ENCODE results near the gene MEMO1. TPM values are rescaled to one million over a fixed set of nuclear protein-coding genes. Genes with fewer than 3 reads are reported as not detected.

Gene MEMO1
- total and polyA plus RNA-seq, 4 donors = 22.4 to 32.9 (median 27.3) TPM

DNA sequence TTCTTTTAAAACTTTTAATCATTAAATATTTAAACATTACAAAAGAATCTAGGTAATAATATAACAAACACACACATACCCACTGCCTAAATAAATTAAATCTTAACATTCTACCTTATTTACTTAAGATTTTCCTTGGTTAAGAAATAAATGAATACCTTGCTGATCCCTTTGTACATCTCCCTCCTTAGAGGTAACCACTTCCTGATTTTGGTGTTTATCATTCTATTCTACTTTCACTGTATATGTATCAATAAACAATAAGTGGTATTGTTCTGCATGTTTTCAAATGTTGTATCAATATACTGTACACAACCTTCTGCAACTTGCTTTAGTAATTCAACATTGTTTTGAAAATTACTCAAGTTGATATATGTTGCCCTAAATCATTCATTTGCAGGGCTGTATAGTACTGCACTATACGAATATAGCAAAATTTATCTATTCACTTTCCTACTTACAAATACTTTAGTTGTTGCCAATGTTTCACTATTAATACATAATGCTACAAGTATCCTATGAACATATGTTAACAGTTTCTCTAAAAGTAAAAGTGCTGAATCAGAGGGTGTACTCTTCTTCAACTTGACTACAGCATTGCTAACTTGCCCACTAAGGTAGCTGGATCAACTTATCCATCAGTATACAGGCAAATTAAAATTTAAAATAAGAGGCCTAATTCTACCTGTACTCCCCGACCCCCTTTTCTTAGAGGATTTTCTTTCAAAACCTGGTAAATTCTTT lies 65.8 kb downstream of the MEMO1 start:
- no peaks in the 10 kb centered on the region for H3K4me1 ChIP-seq (ENCODE audit: control insufficient read depth in 4 of 4, insufficient read depth in 4 of 4, low read length in 3 of 4)
- peaks cover 2 to 9% (median 5%) of the 10 kb centered on the region in 4 donors for H3K36me3 ChIP-seq (ENCODE audit: control insufficient read depth in 4 of 4, insufficient read depth in 3 of 4, low read depth in 1 of 4, low read length in 3 of 4)
- no peak overlapping the region for H3K9ac ChIP-seq (ENCODE audit: low read depth in 1 of 2, low read length in 2 of 2)
- no peak overlapping the region for H3K4me3 ChIP-seq (ENCODE audit: low read depth in 1 of 3, low read length in 3 of 3)
- no peaks in the 10 kb centered on the region for H3K27me3 ChIP-seq (ENCODE audit: control insufficient read depth in 4 of 4, insufficient read depth in 4 of 4, low read length in 3 of 4)
- no peak for TF ChIP-seq GABPA (IDR thresholded peaks at IDR 0.05 in 1 of 2, conservative IDR thresholded peaks at IDR 0.05 in 1 of 2)
- no peak overlapping the region for H3K27ac ChIP-seq (ENCODE audit: low read depth in 1 of 2, low read length in 2 of 2)
- H3K9me3 ChIP-seq (ENCODE audit: control insufficient read depth in 4 of 4, low read length in 3 of 4) = no peaks in the 10 kb centered on the region
- 96% methylated on average over 2 of the region's 2 CpGs for WGBS
- DNase-seq (ENCODE audit: low spot score) = no peak

DNA sequence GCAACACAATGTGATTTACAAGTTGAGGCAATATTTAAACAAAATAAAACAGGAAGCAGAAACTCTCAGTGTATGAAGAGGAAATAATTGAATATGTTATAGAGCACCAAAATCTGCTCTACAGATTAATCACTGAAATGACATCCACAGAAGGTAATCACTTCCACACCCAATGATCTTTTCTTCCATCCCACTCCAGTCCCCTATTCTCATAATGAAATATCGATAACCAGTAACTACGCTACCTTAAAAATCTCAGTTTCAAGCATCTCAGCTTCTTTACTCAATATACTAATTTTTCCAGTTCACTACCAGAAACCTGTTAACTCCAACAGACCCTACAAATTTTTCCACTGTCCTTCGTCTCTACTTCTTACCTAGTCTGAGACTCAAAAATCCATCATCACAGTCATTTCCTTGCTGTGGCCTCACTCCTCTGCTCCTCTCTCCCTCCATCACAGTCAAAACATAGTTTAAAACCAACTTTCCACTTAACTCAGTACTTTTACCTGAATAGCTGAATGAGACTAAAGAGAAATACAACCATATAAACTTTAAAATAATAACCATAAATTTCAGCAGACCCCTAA lies 67.1 kb downstream of the MEMO1 start:
- no peaks in the 10 kb centered on the region for H3K4me1 ChIP-seq (ENCODE audit: control insufficient read depth in 4 of 4, insufficient read depth in 4 of 4, low read length in 3 of 4)
- H3K36me3 ChIP-seq (ENCODE audit: control insufficient read depth in 4 of 4, insufficient read depth in 3 of 4, low read depth in 1 of 4, low read length in 3 of 4) = peaks cover 2 to 9% (median 5%) of the 10 kb centered on the region in 4 donors
- no peak overlapping the region for H3K4me3 ChIP-seq (ENCODE audit: low read depth in 1 of 3, low read length in 3 of 3)
- WGBS = 96% methylated on average over 3 of the region's 3 CpGs
- H3K27ac ChIP-seq (ENCODE audit: low read depth in 1 of 2, low read length in 2 of 2) = no peak overlapping the region
- TF ChIP-seq NR2F2 (IDR thresholded peaks at IDR 0.05) = no peak
- TF ChIP-seq, protein P1, sequence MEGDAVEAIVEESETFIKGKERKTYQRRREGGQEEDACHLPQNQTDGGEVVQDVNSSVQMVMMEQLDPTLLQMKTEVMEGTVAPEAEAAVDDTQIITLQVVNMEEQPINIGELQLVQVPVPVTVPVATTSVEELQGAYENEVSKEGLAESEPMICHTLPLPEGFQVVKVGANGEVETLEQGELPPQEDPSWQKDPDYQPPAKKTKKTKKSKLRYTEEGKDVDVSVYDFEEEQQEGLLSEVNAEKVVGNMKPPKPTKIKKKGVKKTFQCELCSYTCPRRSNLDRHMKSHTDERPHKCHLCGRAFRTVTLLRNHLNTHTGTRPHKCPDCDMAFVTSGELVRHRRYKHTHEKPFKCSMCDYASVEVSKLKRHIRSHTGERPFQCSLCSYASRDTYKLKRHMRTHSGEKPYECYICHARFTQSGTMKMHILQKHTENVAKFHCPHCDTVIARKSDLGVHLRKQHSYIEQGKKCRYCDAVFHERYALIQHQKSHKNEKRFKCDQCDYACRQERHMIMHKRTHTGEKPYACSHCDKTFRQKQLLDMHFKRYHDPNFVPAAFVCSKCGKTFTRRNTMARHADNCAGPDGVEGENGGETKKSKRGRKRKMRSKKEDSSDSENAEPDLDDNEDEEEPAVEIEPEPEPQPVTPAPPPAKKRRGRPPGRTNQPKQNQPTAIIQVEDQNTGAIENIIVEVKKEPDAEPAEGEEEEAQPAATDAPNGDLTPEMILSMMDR (IDR thresholded peaks at IDR 0.05; ENCODE audit: low read depth, low read length, missing input control) = no peak
- TF ChIP-seq, protein P2, sequence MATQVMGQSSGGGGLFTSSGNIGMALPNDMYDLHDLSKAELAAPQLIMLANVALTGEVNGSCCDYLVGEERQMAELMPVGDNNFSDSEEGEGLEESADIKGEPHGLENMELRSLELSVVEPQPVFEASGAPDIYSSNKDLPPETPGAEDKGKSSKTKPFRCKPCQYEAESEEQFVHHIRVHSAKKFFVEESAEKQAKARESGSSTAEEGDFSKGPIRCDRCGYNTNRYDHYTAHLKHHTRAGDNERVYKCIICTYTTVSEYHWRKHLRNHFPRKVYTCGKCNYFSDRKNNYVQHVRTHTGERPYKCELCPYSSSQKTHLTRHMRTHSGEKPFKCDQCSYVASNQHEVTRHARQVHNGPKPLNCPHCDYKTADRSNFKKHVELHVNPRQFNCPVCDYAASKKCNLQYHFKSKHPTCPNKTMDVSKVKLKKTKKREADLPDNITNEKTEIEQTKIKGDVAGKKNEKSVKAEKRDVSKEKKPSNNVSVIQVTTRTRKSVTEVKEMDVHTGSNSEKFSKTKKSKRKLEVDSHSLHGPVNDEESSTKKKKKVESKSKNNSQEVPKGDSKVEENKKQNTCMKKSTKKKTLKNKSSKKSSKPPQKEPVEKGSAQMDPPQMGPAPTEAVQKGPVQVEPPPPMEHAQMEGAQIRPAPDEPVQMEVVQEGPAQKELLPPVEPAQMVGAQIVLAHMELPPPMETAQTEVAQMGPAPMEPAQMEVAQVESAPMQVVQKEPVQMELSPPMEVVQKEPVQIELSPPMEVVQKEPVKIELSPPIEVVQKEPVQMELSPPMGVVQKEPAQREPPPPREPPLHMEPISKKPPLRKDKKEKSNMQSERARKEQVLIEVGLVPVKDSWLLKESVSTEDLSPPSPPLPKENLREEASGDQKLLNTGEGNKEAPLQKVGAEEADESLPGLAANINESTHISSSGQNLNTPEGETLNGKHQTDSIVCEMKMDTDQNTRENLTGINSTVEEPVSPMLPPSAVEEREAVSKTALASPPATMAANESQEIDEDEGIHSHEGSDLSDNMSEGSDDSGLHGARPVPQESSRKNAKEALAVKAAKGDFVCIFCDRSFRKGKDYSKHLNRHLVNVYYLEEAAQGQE (IDR thresholded peaks at IDR 0.05) = no peak
- TF ChIP-seq SP1 (IDR thresholded peaks at IDR 0.05) = no peak
- no peak for TF ChIP-seq HNF4G (IDR thresholded peaks at IDR 0.05)
- no peak for TF ChIP-seq RAD21 (IDR thresholded peaks at IDR 0.05)
- TF ChIP-seq FOXA1 (IDR thresholded peaks at IDR 0.05) = no peak
- TF ChIP-seq, protein P3, sequence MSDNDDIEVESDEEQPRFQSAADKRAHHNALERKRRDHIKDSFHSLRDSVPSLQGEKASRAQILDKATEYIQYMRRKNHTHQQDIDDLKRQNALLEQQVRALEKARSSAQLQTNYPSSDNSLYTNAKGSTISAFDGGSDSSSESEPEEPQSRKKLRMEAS (IDR thresholded peaks at IDR 0.05) = no peak
- TF ChIP-seq, protein P4, sequence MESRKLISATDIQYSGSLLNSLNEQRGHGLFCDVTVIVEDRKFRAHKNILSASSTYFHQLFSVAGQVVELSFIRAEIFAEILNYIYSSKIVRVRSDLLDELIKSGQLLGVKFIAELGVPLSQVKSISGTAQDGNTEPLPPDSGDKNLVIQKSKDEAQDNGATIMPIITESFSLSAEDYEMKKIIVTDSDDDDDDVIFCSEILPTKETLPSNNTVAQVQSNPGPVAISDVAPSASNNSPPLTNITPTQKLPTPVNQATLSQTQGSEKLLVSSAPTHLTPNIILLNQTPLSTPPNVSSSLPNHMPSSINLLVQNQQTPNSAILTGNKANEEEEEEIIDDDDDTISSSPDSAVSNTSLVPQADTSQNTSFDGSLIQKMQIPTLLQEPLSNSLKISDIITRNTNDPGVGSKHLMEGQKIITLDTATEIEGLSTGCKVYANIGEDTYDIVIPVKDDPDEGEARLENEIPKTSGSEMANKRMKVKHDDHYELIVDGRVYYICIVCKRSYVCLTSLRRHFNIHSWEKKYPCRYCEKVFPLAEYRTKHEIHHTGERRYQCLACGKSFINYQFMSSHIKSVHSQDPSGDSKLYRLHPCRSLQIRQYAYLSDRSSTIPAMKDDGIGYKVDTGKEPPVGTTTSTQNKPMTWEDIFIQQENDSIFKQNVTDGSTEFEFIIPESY (IDR thresholded peaks at IDR 0.05) = no peak
- TF ChIP-seq EGR1 (IDR thresholded peaks at IDR 0.05; ENCODE audit: low read depth in 2 of 2) = no peak
- no peak for TF ChIP-seq GABPA (IDR thresholded peaks at IDR 0.05 in 1 of 2, conservative IDR thresholded peaks at IDR 0.05 in 1 of 2)
- no peak for TF ChIP-seq YY1 (IDR thresholded peaks at IDR 0.05)
- TF ChIP-seq, protein P5, sequence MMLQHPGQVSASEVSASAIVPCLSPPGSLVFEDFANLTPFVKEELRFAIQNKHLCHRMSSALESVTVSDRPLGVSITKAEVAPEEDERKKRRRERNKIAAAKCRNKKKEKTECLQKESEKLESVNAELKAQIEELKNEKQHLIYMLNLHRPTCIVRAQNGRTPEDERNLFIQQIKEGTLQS (IDR thresholded peaks at IDR 0.05) = no peak
- no peak for TF ChIP-seq HNF4A (conservative IDR thresholded peaks at IDR 0.05)
- no peak for TF ChIP-seq JUND (IDR thresholded peaks at IDR 0.05)
- TF ChIP-seq FOXA2 (IDR thresholded peaks at IDR 0.05) = no peak
- TF ChIP-seq RXRA (IDR thresholded peaks at IDR 0.05) = no peak
- no peak for TF ChIP-seq TAF1 (conservative IDR thresholded peaks at IDR 0.05)
- no peak for DNase-seq (ENCODE audit: low spot score)
- H3K27me3 ChIP-seq (ENCODE audit: control insufficient read depth in 4 of 4, insufficient read depth in 4 of 4, low read length in 3 of 4) = no peaks in the 10 kb centered on the region
- H3K9me3 ChIP-seq (ENCODE audit: control insufficient read depth in 4 of 4, low read length in 3 of 4) = no peaks in the 10 kb centered on the region
- no peak overlapping the region for H3K9ac ChIP-seq (ENCODE audit: low read depth in 1 of 2, low read length in 2 of 2)

Measured in liver (tissue), 9 donors.